Measurements from ENCODE around the gene DLX4.

The DLX4 gene

DNA sequence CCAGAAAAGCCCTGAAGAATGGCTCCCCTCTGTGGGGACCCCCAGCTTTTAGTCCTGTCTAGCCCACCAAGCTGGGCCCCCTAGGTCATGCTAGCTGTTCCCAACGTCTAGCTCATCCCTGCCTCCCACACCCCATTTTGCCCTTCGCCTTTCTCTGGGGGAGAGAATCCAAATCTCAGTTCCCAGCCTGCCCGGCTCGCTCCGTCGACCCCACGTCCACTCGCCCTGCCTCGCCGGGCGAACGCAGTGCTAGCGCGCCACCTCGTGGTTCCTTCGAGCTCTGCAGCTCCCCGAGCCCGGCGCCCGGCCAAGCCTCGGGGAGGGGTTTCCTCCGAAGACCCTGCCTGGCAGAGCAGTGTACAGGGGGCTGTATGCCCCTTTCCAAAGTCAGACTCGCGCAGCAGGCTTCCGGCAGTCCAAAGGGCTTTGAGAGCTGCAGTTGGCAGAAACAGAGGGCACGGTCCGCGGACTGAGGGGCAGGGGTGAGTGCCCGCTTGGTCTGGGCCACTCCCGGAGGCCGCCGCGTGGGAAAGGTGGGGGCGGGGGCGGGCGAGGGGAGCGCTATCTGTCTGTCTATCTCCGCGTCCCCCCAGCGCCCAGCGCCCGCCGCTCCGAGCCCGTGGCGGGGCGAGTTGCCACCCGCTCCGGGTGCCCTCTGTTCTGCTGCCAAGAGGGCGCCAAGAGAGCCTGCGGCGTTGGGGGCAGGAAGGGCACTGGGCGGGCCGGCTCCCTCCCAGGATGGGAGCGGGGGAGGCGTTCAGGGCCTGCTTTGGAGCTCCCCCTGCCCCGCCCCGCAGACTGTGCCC is 27.7 kb downstream of the DLX4 start:
- no peaks in the 10 kb centered on the region for H3K36me3 ChIP-seq (ENCODE audit: insufficient read depth, low read length)
- peak overlapping the region; percentile 83 for H3K4me3 ChIP-seq
- H3K9ac ChIP-seq (ENCODE audit: insufficient read length) = peak overlapping the region; percentile 51
- no peak overlapping the region for H3K27ac ChIP-seq
- no peaks in the 10 kb centered on the region for H3K9me3 ChIP-seq (ENCODE audit: low read depth, low read length)
- no peak for DNase-seq (ENCODE audit: low read depth, low spot score)
- TF ChIP-seq EZH2 (IDR thresholded peaks at IDR 0.05) (no peak), POLR2AphosphoS5 (IDR thresholded peaks at IDR 0.05; ENCODE audit: borderline replicate concordance, low read depth, low read length) (no peak), FOXP2 (optimal IDR thresholded peaks at IDR 0.05; ENCODE audit: control extremely low read depth, extremely low read length, insufficient read depth) (no peak)

- H3K27ac ChIP-seq = no peak overlapping the region
- no peaks in the 10 kb centered on the region for H3K9me3 ChIP-seq (ENCODE audit: low read depth, low read length)
- no peaks in the 10 kb centered on the region for H3K36me3 ChIP-seq (ENCODE audit: insufficient read depth, low read length)
- no peak for DNase-seq (ENCODE audit: low read depth, low spot score)
- TF ChIP-seq FOXP2 (optimal IDR thresholded peaks at IDR 0.05; ENCODE audit: control extremely low read depth, extremely low read length, insufficient read depth) = no peak
- no peak for TF ChIP-seq POLR2AphosphoS5 (IDR thresholded peaks at IDR 0.05; ENCODE audit: borderline replicate concordance, low read depth, low read length)
- TF ChIP-seq EZH2 (IDR thresholded peaks at IDR 0.05) = no peak
- H3K9ac ChIP-seq (ENCODE audit: insufficient read length) = no peak overlapping the region
- peak overlapping the region; percentile 83 for H3K4me3 ChIP-seq
Measured at GRCh38 chr17:49997301-49997650, 28.3 kb downstream of the DLX4 start.

GRCh38 chr17:49997773-49998703 is 29.0 kb downstream of the DLX4 start:
- Histone ChIP-seq H3K4me3 (no peak overlapping the region), H3K27ac (no peak overlapping the region), H3K36me3 (ENCODE audit: insufficient read depth, low read length) (no peaks in the 10 kb centered on the region), H3K9ac (ENCODE audit: insufficient read length) (no peak overlapping the region), H3K9me3 (ENCODE audit: low read depth, low read length) (no peaks in the 10 kb centered on the region)
- peak; percentile 80 for DNase-seq (ENCODE audit: low read depth, low spot score)
- TF ChIP-seq EZH2 (IDR thresholded peaks at IDR 0.05) (no peak), FOXP2 (optimal IDR thresholded peaks at IDR 0.05; ENCODE audit: control extremely low read depth, extremely low read length, insufficient read depth) (no peak), POLR2AphosphoS5 (IDR thresholded peaks at IDR 0.05; ENCODE audit: borderline replicate concordance, low read depth, low read length) (no peak)

DNA sequence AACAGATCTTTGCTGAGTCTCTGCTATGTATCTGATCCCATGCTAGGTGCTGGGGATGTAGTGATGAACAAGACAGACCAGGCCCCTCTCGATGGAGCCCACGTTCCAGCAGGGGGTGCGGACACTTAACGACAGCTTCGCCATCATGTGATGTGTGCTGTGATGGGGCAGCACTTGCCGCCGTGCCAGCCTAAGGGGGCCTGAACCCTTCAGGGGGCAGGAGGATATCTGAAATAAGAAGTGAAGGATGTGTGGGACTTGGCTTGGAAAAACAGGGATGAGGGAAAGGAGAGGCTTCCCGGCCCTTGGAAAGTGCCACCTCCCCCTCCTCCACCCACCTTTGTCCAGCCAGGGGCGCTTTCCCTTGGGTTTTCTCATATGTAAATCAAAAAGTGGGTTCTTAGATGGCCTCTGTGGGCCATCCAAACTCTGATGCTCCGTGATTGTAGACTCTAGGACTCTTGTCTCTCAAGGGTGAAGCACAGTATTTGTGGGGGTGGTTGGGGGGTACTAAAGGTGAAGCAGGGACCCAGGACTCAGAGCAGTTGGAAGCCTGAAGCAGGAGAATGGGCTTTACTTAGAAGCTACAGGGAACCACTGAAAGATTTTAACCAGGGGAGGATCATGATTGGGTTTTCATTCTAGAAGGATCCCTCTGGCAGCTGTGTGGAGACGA is 30.0 kb downstream of the DLX4 start:
- no peak for DNase-seq (ENCODE audit: low read depth, low spot score)
- no peak for TF ChIP-seq POLR2AphosphoS5 (IDR thresholded peaks at IDR 0.05; ENCODE audit: borderline replicate concordance, low read depth, low read length)
- no peak for TF ChIP-seq EZH2 (IDR thresholded peaks at IDR 0.05)
- no peak for TF ChIP-seq FOXP2 (optimal IDR thresholded peaks at IDR 0.05; ENCODE audit: control extremely low read depth, extremely low read length, insufficient read depth)
- Histone ChIP-seq H3K36me3 (ENCODE audit: insufficient read depth, low read length) (no peaks in the 10 kb centered on the region), H3K9ac (ENCODE audit: insufficient read length) (no peak overlapping the region), H3K27ac (no peak overlapping the region), H3K4me3 (no peak overlapping the region), H3K9me3 (ENCODE audit: low read depth, low read length) (no peaks in the 10 kb centered on the region)

DNA sequence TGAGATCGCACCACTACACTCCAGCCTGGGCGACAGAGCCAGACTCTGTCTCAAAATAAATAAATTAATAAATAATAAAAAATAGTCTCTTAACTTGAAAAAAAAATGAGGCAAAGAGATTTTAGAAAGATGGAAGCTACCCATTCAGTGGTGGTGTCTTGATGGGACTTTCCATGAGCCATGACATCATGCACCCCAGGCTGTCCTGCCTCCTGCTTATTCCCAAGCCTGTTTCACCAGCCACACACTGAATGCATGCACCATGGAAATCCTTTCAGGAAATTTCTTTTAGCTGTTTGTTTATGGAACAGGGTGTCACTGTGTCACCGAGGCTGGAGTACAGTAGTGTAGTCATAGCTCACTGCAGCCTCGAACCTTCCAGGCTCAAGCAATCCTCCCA is 34.9 kb downstream of the DLX4 start:
- Histone ChIP-seq H3K4me3 (no peak overlapping the region), H3K27ac (no peak overlapping the region), H3K36me3 (ENCODE audit: insufficient read depth, low read length) (no peaks in the 10 kb centered on the region), H3K9ac (ENCODE audit: insufficient read length) (no peak overlapping the region), H3K9me3 (ENCODE audit: low read depth, low read length) (no peaks in the 10 kb centered on the region)
- no peak for TF ChIP-seq EZH2 (IDR thresholded peaks at IDR 0.05)
- TF ChIP-seq POLR2AphosphoS5 (IDR thresholded peaks at IDR 0.05; ENCODE audit: borderline replicate concordance, low read depth, low read length) = no peak
- TF ChIP-seq FOXP2 (optimal IDR thresholded peaks at IDR 0.05; ENCODE audit: control extremely low read depth, extremely low read length, insufficient read depth) = no peak
- DNase-seq (ENCODE audit: low read depth, low spot score) = no peak

GRCh38 chr17:50009282-50009681 is 40.3 kb downstream of the DLX4 start:
- no peak overlapping the region for H3K4me3 ChIP-seq
- DNase-seq (ENCODE audit: low read depth, low spot score) = no peak
- H3K36me3 ChIP-seq (ENCODE audit: insufficient read depth, low read length) = no peaks in the 10 kb centered on the region
- no peak for TF ChIP-seq FOXP2 (optimal IDR thresholded peaks at IDR 0.05; ENCODE audit: control extremely low read depth, extremely low read length, insufficient read depth)
- TF ChIP-seq POLR2AphosphoS5 (IDR thresholded peaks at IDR 0.05; ENCODE audit: borderline replicate concordance, low read depth, low read length) = no peak
- no peak for TF ChIP-seq EZH2 (IDR thresholded peaks at IDR 0.05)
- H3K9me3 ChIP-seq (ENCODE audit: low read depth, low read length) = no peaks in the 10 kb centered on the region; the same call in 1 of the 2 replicates
- H3K27ac ChIP-seq = no peak overlapping the region
- H3K9ac ChIP-seq (ENCODE audit: insufficient read length) = no peak overlapping the region

DNA sequence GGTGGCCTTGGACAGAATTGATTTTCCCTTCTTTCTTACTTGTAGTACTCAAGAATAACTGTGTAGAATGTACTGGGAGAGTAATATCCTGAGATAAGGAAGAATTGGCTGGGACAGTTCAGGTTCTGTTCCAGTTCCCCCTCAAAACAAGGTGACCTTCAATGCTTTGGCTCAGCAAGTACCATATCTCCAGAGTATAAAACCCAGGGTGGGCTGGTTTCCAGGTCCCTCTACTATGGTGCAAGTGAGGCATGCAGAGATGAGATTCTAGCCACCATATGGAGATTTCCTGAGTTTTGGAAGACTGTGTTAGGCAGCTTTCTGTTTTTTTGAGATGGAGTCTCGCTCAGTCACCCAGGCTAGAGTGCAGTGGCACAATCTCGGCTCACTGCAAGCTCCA is 44.1 kb downstream of the DLX4 start:
- TF ChIP-seq EZH2 (IDR thresholded peaks at IDR 0.05) = no peak
- TF ChIP-seq POLR2AphosphoS5 (IDR thresholded peaks at IDR 0.05; ENCODE audit: borderline replicate concordance, low read depth, low read length) = no peak
- Histone ChIP-seq H3K36me3 (ENCODE audit: insufficient read depth, low read length) (no peaks in the 10 kb centered on the region), H3K9me3 (ENCODE audit: low read depth, low read length) (no peaks in the 10 kb centered on the region; the same call in 1 of the 2 replicates), H3K9ac (ENCODE audit: insufficient read length) (no peak overlapping the region), H3K4me3 (no peak overlapping the region), H3K27ac (no peak overlapping the region)
- DNase-seq (ENCODE audit: low read depth, low spot score) = no peak
